ENCODE results near the gene COL27A1.

The COL27A1 gene

DNA sequence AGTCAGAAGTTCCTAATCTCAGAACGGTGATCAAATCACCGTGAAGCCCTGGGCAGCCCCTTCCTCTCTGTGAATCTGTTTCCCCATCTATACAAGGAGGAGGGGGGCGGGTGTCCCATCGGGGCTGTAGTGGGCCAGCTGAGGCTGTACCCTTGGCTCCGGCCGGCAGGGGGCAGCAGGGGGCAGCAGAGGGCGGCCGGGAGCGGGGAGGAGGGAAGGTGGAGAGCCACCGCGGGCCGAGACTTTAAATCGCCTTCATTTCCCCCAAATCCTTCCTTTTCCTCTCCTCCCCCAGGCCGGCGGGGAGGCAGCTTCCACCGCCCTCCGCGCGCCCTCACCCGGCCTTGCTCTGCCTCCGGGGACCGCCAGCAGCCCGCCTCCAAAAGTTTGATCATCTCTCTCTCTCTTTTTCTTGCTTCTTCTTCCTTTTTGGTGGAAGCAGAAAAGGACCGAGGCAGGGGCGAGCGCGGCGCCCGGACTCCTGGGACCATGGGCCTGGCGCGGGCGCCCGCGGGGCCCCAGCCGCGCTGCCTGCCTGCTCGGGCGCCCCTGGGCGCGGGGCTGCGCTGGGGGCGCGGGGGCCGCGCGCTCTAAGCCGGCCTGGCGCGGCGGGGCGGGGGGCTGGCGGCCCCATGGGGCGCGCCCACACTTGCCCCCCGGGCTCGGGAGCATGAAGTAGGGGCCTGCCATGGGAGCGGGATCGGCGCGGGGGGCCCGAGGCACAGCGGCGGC is at the start of gene COL27A1:
TSS of gene COL27A1 (plus strand) at position 275 of the 732 bp plus-strand sequence. CDS start at position 689, 414 bp downstream.
- DNase-seq (ENCODE audit: low read depth), result peak; percentile 75

DNA sequence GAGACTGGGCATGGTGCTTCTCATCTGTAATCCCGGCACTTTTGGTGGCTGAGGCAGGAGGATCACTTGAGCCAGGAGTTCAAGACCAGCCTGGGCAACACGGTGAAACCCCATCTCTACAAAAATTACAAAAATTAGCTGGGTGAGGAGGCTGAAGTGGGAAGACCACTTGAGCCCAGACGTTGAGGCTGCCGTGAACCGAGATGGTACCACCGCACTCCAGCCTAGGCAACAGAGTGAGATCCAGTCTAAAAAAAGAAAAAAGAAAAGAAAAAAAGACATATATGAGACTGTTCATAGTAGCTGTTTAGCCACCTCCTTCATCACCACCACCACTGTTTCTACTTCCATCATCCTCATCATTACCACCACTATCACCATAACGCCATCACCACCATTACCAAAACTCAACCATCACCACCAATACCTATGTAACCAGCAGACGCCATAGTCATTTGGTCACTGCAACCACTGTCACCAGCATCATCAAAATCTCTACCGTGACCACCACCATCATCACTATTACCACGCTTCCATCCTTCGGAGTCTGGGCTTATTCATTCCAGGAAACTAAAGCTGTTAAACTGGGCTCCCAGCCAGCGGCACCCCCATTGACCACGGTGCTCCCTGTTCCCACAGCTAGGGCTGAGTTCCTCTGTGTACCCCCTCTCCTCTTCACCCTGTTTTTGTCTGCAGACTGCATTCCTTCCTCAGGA is 47.9 kb upstream of the COL27A1 start:
- no peak for DNase-seq (ENCODE audit: low read depth)

DNA sequence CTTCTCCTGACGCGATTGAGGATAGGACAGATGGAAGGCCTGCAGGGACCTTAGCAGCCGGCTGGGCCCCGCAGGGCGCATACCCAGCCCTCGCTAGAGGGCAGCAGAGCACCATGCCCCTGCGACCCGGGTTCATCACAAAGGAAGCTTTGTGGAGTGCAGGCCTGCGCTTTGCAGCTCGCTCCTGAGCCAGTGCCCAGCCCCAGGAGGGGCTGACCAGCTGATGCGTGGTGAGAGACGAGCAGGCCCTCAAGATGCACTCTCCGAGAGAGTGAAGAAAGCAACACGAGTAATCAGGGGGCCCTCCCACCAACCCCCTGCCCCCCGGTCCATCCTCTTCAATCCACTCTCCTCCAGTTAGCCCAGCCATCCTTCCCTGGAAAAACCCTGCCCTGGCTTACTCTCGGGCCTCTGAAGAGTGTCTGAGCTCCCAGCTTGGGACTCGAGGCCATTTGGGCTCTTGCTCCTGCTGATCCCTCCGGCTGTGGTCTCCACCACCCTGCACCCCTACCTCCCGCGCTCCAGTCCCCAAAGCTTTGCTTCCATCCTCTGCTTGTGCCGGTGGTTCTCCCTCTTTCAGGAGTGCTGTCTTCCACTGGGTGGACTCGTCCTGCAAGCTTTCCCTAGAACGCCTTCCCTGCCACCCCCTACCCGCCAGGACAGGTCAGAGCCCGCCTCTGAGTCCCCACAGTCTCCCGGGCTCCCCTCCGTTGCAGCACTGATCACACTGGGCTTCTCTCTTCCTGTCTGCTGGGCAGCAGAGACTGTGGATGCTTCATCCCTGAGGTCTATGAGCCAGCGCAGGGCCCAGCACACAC is 47.1 kb upstream of the COL27A1 start:
- DNase-seq (ENCODE audit: low read depth), result peak; percentile 35

DNA sequence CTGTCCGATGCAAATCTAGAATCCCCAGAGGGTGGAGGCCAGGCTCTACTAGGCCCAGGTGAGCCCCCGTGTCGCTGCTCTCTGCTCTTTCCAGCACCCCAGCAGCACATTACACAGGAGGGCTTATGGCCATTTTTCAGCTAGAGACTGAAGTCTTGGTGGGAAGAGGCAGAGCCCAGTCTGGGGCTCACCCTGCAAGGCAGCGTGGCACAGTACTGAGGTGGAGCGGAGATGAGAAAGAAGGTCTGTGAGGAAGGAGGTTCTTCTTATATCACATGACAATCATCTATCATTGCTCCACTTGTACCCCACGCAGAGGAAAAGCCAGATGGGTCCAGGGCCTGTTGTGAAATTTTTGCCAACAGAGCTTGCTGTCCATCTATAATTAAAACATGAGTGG is 46.2 kb upstream of the COL27A1 start:
- DNase-seq (ENCODE audit: low read depth), result no peak

DNA sequence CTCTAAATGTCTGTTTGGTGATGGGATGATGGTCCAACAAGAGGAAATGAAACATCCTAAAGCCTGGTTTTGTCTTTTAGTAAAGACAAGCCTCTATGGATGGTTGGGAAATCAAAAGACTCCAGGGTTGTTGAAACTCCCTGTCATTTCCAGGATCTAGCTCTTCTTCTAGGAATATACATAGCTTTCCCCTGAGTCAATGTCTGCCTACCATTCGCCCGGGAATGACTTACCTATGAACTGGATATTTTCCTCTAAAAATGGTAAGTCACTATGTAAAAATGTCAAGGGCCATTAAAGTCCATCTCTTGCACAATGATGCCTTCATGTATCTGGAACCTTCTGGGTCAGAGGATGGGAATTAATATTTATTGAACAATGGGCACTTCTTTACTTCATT is 45.2 kb upstream of the COL27A1 start:
- no peak for DNase-seq (ENCODE audit: low read depth)

DNA sequence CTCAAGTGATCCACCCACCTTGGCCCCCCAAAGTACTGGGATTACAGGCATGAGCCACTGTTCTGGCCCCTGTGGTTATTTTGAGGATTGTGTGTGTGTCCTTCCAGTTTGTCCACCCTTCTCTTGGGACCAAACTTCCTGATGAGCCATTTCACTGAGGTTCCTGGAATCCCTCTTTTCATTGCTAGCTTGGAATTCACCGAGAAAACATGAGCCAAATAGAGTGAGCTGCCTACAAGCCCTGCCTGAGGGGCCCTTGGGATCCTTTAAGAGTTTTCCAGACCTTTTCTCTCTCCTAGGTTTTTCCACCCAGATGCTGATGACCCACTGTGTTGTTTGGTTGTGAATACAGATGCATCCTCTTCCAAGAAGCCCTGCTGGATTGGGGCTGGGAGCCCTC is 43.0 kb upstream of the COL27A1 start:
- DNase-seq (ENCODE audit: low read depth), result no peak

DNA sequence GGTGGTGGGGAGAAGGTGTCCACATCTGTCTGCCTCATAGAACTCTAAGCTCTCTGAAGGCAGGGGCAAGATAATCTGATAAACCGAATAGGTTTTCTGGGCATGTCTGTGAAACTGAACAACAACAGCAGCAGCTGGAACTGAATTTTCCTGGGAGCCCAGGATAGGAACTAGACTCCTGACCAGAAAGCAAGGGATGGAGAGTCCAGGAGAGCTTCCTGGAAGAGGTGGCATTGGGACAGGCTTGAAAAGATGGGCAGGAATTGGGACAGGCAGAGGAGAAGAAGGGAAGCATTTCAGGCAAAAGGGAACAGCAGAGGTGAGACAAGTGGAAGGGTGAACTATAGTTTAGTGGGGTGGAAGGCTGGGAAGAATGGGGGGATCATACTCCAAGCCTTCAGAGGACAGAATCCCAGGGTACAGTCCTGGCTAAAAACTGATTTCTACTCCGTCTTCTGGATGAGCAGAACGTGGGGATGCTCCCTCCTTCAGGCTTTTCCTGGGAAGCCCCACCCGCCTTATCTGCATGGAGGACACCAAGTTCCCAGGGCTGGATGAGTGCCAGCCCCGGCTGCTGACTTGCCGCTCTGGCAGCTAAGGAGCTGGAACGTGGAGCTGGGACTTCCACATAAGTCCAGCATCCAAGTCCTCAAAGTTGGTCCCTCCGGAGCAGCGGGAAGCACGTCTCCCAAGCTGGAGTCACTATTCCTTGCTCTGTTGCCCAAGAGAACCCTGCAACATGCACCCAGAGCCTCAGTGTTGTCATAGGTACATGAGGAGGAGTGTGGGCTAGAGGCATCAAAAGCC is 42.4 kb upstream of the COL27A1 start:
- no peak for DNase-seq (ENCODE audit: low read depth)

DNA sequence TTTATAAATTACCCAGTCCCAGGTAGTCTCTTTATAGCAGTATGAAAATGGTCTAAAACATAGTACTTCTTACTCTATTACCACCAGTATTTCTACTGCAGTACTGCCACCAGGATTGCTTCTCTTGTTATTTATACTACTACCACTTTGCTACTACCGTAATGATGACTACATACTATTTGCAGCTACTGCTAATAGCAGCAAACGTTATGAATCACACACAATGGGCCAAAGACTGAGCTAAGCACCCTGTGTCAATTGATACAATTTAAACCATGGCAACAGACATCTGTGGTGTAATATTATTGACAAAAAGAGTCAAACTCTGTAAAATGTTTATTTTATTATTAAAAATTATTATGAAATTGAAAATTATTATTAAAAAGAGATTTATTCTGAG is 41.0 kb upstream of the COL27A1 start:
- DNase-seq (ENCODE audit: low read depth), result no peak

DNA sequence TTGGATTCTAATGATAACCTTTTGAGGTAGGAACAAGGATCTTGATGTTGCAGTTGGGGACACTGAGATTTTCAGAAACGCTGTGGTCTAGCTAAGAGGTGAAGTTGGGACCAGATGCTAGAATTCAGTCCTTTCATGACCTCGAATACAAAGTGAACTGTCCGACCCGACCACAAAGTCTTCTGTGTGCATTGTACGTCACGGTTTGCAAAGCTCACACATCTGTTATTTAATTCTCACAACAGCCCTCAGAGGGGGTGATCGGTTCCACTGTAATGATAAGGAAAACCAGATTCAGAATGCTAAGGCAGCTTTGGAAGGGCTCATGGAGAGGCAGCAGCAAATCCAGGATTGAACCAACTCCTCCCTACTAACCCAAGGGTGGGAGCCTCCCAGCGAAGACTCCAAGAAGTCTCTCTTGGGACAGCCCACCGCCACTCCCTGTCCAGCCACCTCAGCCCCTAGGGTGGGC is 39.6 kb upstream of the COL27A1 start:
- no peak for DNase-seq (ENCODE audit: low read depth)

DNA sequence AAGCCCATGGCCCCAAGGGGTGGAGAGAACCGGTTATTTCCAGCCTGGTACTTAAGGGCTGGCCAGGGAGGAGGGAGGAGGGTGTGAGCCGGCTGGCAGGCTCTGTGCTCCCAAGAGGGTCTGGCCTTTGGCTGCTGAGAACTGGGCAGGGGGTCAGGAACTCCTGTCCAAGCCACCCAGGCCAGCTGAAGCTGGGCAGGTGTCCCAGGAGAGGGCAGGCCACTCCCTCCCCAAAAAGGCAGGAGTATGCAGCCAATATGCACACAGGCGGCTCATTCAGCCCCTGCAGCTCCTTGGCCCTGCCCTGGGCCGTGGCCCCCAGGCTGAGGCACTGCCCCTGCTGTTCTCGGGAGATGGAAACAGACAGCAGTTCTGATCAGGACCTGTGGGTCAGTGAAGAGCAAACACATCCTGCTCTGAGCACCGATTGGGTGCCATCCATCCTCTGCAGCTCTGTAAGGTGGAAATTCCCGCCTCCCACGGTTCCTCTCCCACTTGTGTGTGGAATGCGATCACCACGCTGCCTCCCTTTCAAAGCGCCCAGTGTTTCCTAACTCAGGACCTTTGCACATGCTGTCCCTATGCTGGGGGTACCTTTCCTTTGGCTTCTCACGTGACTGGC is 39.1 kb upstream of the COL27A1 start:
- DNase-seq (ENCODE audit: low read depth), result no peak

DNA sequence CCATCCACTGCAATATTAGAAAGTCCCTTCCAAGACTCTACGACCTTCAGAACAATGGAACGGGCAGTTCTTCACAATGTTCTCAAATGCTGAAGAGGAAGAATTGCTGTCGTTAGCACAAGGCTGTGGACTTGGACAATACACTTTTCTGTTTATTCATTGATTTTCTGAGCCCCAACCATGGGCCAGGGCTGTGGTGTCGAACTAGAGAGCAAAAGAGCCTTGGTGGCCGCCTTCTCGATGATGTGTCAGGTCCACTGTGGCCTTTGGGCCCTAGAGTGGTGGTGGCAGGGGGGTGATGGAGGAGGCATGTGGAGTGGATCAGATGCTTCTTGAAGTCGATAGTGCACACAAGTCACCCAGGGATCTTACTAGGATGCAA is 37.7 kb upstream of the COL27A1 start:
- DNase-seq (ENCODE audit: low read depth), result no peak

DNA sequence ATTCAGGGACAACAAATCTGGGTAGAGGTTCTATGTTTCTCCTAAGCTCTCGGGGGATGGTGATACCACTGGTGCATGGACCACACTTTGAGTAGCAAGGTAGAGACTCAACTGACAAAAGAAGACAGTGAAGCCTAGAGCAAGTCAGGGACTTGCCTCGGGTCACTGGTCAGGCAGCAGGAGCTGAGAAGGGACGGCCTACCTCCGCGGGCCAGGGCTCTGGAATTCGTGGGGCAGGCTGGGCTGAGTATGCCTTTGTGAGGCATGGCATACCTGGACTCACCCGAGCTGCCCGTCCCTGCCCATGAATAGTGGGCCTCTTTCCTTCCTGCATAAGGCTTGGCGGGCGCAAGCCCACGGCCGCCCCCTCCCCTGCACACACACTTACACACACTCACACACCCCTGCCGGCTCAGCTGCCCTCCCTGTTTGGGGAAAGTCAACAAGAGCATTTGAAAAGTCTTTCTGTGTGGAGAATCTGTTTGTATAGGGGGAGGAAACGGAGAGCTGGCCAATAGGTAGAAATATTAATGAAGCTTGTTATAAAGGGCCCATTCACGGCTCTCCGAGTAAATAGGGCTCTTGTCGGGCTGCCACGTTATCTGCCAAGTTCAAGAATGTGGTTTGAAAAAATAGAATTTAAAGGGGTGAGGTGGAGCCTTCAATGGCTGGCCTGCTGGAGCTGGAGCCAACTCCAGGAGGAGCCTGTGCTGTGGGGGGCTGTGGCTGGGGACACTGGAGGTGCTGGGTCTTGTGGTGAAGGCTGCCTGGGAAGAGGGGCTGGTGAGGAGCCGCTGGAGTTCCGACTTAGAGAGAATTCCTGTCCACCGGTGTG is 37.1 kb upstream of the COL27A1 start:
- no peak for DNase-seq (ENCODE audit: low read depth)

DNA sequence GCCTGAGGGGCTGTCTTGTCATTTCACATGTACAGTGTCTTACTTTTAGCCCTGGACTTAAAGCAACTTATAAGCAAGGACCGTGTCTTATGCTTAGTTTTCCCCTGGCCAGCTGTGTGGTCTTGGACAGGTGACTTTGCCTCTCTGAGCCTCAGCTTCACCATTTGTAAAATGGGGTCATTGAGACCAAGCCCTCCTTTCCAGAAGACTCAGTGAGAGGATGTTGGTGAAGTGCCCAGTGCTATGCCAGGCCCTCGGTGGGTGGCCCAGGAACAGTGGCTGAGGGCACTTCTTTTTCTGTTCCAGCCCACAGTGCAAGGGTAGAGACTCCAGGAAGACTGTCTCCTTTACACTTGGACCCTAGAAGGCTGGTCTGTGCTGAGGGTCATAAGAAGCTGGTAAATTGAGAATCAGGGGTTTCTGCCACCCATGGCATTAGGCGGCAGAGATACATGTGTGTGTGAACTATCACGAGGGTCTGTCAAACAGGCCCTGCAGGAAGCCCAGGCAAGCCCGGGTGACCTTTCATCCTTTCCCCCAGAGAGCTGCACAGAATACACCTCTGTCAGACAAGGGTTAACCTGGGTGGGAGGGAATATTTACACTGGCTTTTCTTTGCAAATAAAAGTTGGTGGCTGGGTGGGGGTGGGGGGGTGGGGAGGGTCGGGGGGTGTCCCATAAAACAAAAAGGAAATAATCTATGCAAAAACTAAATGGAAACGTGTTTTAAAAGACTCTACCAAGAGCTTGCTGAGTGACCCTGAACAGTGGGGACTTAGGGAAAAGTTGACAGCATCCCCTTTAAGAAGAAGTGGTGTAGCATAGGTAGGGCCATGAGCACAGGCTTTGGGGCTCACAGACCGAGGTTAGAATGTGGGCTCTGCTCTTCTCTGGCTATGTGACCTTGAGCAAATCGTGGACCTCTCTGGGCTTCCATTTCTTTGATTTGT is 35.8 kb upstream of the COL27A1 start:
- DNase-seq (ENCODE audit: low read depth), result no peak

DNA sequence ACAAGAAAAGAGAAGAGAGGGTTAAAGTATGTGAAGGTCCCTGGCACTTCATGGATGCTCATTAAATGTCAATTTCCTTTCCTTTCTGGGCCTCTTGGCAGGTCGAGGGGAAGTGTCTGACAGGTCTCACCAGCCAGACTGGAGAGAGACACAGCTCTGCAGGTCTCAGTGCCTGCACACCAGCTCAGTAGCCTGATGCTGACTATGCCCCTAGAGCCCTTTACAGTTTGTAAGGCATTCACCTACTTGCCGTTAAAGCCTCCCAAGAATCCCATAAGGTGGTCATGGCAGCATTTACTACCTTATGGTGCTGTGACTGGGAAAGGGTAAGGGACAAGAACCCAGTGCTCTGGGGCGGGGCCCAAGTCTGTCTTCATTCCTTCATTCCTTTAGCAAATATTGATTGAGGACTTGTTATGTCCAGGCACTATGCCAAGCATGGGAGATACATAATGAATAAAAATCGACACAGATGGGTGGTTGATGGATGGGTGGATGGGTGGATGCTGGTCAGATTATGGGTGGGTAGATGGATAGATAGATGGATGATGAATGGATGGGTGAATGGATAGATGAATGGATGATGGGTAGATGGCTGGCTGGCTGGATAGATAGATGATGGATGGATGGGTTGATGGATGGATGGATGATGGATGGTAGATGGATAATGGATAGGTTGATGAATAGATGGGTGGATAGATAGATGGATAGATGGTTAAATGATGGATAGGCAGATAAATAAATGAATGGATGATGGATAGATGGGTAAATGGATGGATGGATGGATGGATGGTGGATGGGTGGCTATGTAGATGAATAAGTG is 34.9 kb upstream of the COL27A1 start:
- no peak for DNase-seq (ENCODE audit: low read depth)

DNA sequence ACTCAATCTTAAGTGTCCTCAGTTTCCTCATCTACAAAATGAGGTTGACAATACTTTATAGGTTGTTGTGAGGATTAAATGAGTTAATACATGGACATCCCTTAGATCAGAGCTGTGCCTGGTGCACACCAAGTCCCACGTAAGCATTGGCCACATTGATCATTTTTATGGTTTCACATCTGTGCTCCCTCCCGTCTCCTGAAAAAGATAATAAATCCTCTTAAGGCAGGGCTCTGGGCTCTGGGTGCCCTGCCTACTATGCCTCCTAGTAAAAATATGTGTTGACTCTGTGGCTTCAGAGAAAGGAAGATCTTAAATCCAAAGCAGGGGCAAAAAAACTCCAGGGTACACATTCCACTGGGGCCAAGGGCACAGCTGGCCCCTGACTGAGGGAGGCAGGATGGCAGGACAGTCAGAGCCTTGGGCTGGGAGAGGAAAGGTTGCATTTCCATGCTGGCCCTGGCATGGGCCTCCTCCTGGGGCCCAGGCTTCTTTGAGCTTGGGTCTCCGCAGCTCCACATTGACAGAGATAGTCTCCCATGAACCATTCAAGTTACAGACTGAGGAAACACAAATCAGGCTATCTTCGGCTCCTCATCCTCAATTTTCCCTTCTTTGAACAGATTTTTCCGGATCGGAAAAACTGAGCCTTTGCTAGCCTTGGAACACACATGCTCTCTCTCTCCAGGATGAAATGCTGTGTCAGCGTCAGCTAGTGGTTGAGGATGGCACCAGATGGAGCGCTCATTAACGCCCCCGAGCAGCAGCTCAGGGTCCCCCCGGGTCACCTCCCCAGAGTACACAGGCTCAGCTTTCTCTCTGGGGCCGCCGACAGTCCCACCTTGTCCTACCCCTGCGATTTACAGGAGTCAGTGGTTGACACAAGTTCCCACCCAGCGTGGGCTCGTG is 33.9 kb upstream of the COL27A1 start:
- DNase-seq (ENCODE audit: low read depth), result no peak

DNA sequence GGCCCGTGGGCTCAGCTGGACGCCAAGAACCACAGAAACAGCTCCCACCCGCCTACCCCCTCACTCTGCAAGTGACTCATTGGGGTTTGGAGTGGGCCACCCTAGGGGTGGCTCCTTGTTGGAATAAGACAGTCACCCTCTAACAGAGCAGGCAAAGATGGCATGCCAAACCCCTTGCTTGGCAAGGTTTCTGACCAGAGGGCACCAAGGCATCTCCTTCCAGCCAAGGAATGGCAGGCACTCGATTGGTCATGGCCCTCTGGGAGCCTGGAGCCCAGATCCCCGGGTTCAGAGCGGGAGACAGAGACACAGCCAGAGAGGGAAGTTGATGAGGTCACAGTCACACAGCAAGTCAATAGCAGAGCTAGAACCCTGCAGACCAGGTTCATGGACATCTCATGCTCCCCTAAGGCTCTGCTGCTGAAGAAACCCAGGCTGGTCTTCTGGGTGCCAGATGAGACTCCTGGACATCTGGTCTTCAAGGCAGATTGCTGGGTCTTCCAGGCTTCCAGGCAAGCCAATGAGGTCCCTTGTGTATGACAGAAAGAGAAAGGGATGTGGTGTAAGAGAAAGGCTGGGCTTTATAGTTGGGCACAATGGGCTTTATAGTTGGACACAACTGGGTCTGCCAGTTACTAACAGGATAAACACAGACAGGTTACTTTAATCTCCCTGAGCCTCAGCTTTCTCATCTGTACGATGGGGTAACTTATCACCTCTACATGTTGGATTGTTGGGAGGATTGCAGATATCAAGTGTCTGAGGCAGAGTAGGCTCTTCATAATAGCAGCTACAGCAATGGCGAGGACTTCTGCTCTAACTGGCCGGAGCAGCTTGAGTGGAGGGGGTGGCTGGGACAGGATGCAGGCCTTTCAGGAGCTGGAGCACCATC is 33.0 kb upstream of the COL27A1 start:
- no peak for DNase-seq (ENCODE audit: low read depth)

All from stimulated activated CD4-positive, alpha-beta T cell treated with anti-CD3 and anti-CD28 coated beads, Interleukin-2, amount 100 ng/mL, for 4 hours (primary cell).